GM21526 (cell line): ENCODE measurements around the gene TPSD1.
"Not testable (repeated sequence)": the region's sequence is repeated elsewhere in the genome, so short reads cannot be mapped to it uniquely, and the experiment has no call there.

Source experiments
- ATAC-seq: cut with Tn5 transposase; IDR thresholded peaks from one replicate; pipeline ENCODE4 v1.9.1; 2021; ENCODE audit warnings: moderate library complexity; ENCODE audit not compliant: unreplicated experiment, low FRiP score

The TPSD1 gene

DNA sequence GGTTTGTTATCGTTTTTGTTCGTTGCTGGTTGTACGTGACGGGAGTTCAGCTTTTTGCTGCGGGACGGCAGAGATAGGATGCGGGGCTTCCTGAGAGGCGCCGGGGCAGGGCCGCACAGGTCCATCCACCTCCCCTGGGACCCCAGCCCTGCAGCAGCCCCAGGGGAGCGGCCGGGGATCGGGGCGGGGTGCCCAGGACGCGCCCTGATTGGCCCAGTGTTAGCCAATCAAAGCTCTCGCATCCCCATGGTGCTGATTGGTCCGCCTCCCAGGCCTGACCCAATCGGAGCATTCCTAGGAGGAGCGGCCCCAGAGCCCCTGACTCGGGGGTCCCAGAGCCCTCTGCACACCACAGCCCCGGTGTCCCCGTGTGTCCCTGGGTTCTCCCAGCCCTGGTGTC is 17.0 kb upstream of the TPSD1 start:
- not testable (repeated sequence) for ATAC-seq

DNA sequence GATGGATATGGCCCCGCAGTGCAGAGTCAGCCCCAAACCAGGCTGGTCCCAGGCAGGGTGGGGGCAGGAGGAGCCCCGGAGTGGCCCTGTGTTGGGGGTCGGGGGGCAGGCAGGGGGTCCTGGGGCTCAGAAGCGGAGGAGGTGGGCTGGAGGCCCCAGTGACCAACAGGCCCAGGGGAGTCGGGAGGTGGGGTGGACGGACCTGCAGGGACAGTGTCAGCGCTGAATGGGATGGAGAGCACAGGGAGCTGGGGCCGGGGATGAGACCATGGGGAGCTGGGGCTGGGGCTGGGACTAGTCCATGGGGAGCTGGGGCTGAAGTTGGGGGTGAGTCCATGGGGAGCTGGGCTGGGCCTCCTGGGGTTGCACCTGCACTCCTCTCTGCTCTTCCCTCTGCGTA is 16.3 kb upstream of the TPSD1 start:
- ATAC-seq, result not testable (repeated sequence)

DNA sequence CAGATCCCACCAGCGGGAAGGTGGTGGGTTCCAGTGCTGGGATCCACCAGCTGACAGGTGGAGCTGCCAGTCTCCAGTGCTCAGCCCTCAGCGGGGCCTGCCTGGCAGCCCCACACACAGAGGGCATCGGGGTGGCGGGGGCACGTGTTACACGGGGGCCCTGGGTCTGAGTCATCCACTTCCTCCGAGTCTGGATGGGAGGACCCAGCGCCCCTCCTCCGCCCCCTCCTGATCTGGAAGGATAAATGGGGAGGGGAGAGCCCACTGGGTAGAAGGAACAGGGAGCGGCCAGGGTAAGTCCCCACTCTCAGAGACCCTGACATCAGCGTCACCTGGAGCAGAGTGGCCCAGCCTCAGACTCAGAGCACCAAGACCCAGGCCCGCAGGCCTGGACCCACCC is 15.4 kb upstream of the TPSD1 start, which contains the start of gene TPSAB1:
TSS of gene TPSAB1 (plus strand) at position 270 of the 400 bp plus-strand sequence. CDS start 234 bp downstream, outside the sequence.
- not testable (repeated sequence) for ATAC-seq

DNA sequence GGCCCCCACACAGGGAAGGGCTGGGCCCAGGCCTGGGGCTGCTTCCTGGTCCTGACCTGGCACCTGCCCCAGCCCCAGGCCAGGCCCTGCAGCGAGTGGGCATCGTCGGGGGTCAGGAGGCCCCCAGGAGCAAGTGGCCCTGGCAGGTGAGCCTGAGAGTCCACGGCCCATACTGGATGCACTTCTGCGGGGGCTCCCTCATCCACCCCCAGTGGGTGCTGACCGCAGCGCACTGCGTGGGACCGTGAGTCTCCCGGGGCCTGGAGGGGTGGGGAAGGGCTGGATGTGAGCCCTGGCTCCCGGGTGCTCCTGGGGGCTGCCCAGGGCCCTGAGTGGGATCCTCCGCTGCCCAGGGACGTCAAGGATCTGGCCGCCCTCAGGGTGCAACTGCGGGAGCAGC is 14.8 kb upstream of the TPSD1 start:
- ATAC-seq, result not testable (repeated sequence)

DNA sequence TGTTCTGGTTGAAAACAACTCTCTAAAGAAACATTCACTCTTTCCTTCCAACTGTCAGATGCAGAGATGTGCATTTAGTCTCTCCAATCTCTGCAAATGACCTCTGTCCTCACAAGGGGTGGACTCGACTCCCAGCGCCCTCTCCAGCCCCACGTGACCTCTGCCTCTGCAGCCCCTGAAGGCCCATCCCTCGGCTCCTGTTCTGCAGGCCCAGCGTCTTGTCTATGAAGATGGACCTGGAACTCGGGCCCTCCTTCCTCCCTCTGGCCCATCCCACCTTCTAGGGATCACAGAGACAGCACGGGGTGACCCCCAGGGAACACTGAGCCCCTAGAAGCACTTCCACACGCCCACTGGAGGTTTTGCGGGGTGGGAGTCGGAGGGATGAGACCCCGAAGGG is 12.5 kb upstream of the TPSD1 start:
- ATAC-seq, result not testable (repeated sequence)

DNA sequence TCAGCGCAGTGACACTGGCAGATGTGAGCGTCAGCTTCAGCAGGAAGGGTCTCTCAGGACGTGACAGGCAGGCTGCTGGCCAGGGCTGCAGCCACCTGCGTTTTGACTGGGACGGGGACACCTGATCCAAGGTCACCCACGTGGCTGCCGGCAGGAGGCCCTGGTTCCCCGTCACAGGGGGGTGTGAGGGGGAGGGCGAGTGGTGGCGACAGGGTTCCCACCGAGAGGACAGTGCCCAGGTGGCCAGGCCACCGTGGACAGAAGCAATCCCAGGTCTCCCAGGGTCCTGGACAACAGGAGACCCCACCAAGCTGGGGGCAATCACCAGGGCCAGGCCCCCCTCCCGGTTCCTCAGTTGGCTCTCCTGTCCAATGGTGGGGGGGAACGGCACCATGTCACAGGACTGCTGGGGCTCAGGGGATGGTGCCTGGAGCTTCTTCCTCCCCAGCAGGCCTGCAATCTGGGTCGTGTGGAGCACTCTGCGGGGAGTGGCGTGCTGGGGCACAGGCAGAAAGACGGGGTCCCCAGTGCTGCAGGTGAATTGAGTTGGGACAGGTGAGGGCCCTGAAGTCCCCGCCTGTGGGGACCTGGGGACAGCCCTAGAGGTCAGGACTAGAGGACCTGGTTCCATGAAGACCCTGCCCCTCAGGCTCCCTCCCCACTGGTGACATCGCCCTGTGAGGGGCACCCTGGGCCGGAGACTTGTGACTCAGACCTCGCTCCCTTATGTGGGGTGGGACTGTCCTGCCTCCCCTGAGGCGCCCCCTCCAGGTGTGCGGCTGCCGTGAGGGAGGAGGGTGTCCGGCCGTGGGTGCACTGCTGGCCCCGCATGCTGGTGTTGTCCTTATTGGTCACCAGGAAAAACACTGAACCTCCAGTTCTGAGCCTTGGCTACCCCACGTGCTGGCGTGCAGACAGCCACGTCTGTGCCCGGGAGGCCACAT is 11.7 kb upstream of the TPSD1 start:
- not testable (repeated sequence) for ATAC-seq

DNA sequence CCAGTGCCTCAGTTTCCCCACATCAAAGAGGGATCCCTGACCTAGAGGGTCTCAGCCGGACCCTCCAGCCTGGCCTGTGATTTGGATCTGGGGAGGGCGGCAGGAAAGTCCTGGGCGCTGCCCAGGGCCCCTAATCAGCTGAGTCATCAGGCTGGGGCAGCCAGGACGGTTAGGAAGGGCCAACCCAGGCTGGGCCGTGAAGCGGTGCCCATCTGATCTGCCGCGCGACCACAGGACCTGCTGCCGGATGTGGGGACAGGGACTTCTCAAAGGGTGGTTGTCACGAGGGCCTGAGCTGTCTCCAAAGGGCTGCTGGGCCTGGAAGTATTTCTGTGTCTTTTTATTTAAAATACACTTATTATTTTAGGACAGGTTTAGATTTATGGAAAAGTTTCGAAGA is 11.0 kb upstream of the TPSD1 start:
- ATAC-seq, result no peak

DNA sequence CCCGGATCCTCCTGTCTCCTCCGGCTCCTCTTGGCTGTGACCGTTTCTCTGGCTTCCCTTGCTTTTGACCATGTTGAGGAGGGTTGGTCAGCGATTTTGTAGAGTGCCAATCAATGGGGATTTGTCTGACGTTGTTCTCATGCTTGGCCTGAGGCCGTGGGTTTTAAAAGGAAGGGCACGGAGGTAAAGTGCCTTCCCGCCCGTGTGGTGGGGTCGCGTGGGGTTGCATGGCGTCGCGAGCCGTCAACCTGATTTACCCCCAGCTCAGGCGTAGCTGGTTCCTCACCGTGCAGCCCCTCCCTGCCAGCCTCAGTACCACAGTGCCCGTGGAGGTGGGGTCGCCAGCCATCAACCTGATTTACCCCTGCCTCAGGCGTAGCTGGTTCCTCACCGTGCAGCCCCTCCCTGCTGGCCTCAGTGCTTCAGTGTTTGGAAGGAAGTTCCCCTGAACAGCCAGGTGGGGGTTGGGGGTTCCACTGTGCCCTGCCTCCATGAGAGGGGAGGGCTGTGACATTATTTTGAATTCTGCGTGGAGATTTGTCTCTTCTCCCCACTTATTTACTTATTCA is 10.3 kb upstream of the TPSD1 start:
- ATAC-seq, result no peak

DNA sequence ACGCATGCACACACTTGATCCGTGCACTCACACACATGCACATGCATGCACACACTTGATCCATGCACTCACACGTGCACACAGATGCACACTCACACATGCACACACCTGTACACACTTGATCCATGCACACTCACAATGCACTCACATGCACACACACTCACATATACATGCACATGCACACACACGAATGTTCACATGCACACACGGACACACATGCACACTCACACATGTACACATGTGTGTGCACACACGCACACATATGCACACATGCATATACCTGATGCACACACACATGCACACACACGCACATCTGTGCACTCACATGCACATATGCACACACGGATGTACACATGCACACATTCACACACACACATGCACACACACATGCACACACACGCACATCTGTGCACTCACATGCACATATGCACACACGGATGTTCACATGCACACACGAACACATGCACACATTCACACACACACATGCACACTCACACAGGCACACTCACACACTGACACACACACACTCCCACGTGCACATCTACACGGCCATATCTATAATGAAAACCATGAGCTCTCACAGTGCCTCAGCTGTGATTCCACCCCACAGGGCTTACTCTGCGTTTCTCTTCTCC is 7.8 kb upstream of the TPSD1 start:
- ATAC-seq, result not testable (repeated sequence)

DNA sequence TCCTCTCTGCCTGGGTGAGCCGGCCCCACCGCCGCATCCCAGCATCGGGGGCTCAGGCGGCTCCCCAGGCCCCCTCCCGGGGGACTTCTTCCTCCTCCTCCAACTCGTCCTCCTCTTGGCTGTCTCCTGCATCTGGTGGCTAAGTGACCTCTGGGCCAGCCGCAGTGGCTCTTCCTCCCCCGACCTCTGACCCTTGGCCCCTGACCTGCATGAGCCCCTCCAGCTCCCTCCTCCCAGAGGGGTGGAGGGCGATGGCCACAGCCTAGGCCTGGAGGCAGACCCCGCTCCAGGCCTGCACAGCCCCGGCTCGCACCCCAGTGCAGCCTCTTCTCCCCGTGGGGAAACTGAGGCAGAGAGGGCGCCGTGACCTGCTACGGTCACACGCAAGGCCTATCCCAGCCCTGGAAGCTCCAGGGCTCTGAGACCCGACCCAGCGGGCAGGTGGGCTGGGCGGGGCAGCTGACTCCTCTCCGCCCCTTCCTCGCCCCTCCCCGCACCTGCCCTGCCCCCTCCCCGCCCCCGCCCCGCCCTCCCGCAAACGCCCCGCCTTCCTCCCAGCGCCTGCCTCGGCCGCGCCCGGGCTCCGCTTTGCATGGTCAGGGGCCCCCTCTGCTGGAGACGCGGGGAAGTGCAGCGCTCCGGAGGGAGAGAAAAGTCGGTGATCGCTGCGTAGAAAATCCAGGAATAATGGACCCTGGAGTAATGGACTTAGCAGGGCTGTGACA is 6.7 kb upstream of the TPSD1 start:
- ATAC-seq, result not testable (repeated sequence)

DNA sequence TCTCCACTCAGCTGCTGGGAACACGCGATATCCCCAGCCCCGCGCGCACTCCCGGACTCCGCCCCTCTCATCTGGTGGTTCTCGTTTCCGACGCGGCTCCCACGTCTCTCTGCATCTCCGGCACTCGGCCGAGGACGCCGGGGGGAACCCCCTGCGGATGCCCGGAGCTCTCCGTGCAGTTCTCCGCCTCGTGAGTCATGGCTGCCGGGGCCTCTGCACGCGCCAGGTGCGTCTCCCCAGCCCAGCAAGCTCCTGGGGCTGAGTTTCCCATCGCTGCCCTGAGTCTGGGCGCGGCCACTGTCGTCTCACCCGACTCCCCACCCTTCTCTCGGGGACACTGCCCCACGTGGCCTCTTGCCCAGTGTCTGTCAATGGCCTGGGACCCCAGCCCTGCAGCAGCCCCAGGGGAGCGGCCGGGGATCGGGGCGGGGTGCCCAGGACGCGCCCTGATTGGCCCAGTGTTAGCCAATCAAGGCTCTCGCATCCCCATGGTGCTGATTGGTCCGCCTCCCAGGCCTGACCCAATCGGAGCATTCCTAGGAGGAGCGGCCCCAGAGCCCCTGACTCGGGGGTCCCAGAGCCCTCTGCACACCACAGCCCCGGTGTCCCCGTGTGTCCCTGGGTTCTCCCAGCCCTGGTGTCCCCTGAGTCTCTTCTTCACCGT is 2.0 kb upstream of the TPSD1 start:
- ATAC-seq, result not testable (repeated sequence)

DNA sequence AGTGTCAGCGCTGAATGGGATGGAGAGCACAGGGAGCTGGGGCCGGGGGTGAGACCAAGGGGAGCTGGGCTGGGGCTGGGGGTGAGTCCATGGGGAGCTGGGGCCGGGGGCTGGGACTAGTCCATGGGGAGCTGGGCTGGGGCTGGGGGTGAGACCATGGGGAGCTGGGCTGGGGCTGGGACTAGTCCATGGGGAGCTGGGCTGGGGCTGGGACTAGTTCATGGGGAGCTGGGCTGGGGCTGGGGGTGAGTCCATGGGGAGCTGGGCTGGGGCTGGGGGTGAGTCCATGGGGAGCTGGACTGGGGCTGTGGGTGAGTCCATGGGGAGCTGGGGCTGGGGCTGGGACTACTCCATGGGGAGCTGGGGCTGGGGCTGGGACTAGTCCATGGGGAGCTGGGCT is 1.0 kb upstream of the TPSD1 start:
- not testable (repeated sequence) for ATAC-seq

DNA sequence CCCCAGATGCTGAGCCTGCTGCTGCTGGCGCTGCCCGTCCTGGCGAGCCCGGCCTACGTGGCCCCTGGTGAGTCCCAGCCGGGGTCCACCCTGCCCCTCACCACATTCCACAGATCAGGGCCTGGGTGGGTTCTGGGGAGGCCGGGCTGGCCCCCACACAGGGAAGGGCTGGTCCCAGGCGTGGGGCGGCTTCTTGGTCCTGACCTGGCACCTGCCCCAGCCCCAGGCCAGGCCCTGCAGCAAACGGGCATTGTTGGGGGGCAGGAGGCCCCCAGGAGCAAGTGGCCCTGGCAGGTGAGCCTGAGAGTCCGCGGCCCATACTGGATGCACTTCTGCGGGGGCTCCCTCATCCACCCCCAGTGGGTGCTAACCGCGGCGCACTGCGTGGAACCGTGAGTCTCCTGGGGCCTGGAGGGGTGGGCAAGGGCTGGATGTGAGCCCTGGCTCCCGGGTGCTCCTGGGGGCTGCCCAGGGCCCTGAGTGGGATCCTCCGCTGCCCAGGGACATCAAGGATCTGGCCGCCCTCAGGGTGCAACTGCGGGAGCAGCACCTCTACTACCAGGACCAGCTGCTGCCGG is 516 bp downstream of the TPSD1 start:
- ATAC-seq, result not testable (repeated sequence)

DNA sequence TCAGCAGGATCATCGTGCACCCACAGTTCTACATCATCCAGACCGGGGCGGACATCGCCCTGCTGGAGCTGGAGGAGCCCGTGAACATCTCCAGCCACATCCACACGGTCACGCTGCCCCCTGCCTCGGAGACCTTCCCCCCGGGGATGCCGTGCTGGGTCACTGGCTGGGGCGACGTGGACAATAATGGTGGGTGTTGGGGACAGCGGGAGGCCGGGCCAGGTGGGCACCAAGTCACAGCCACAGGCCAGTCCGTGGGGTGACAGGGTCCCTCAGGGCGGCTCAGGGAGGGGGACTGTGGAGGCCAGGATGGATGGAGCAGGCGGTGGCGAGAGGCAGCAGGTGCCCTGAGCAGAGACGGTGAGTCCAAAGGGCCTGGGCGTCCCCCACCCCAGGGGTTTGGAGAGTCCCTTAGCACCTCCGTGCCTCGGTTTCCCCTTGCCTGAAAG is 1.0 kb downstream of the TPSD1 start:
- ATAC-seq, result no peak

DNA sequence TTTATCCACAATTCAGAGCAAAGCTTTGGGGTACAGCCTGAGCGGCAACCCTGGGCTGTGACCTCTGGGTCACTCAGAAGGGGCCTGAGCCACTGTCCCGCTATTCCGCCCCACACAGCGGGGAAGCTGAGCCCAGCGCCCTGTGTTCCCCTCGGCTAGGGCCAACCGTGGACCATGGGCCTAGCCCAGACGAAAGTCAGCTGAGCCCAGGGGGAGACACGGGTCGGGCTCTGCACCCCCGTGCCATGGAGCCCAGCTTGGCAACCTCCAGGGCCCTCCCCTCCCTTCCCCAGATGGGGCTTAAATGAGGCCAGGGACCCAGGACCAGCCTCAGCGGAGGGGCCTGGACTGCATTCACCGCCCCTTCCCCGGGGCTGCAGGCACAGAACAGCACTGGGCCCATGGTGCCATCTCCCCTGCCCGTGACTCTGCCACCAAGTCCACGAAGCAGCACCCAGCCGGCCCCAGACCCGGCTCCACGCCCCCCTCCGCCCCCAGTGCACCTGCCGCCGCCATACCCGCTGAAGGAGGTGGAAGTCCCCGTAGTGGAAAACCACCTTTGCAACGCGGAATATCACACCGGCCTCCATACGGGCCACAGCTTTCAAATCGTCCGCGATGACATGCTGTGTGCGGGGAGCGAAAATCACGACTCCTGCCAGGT is 1.8 kb downstream of the TPSD1 start:
- no peak for ATAC-seq

DNA sequence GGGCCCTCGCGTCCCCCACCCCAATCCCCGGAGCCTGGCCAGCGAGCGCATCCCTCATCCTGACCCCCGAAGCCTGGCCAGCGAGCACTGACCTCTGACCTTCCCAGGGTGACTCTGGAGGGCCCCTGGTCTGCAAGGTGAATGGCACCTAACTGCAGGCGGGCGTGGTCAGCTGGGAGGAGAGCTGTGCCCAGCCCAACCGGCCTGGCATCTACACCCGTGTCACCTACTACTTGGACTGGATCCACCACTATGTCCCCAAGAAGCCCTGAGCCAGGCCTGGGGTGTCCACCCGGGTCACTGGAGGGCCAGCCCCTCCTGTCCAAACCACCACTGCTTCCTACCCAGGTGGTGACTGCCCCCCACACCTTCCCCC is 2.3 kb downstream of the TPSD1 start:
- no peak for ATAC-seq

DNA sequence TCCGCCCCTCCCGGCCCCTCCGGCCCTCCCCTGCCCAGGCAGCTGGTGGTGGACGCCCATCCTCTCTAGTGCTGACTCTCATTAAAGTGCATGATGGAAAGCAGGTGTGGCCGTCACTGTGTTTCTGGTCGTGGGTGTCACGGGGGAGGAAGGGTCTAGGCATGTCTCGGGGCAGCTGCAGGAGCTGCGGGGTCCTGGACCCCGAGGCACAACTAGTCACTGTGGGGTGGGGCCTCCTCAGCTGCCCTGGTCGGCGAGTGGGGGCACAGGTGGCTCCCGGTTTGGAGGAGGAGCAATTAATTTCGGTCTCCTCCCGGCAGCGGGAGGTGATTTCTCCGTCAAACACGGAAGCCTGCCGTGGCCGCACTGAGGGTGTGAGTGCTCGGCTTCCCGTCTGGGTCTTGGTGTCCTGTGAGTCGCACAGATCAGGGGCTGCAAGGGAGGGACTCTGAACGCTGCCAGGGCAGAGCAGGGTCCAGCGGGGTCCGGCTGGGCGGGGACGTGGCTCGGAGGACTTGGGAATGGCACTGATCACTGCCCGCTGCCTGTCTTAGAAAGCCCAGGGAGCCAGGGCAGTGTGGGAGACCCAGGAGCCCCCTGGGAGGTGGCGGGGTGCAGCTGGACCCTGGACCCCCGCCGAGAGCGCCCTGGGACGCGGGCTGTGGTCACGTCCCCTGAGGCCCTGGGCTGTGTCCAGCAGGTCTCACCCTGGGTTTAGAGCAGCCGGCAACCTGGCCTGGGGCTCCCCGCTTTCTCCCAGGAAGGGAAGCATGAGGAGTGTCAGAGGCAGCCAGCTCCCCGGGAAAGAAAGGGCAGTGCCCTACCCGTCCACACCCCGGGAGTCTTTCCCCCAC is 3.3 kb downstream of the TPSD1 start:
- no peak for ATAC-seq

DNA sequence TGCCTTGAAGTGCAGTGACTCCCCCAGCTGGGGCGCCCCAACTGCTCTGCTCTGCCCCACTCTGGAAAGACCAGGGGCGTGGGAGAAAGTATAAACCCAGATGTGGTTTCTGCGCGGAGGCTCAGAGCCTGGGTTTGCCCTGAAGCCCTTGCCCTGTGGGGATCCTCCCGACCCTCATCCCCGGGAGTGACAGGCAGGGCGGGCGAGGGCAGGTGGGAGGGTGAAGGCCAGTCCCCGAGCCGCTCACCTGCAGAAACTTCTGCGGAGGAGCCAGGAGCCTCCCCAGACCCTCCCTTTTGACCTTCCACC is 3.8 kb downstream of the TPSD1 start:
- no peak for ATAC-seq
